AG08396 (cell line): Measurements from ENCODE around the gene FOXK1.
A peak's percentile ranks its signal among the peaks of the same experiment; 100 is the strongest.
"Not testable (repeated sequence)": the region's sequence is repeated elsewhere in the genome, so short reads cannot be mapped to it uniquely, and the experiment has no call there.

Experiments
- DNase-seq: peaks from one replicate; pipeline ENCODE4 v3.0.0; 2012; ENCODE audit warnings: low spot score, mixed read lengths

FOXK1 gene

GRCh38 chr7:4667776-4668509 is 14.2 kb upstream of the FOXK1 start:
- peak; percentile 33 for DNase-seq

- DNase-seq: peak; percentile 56
These were observed 13.6 kb upstream of the FOXK1 start for GRCh38 chr7:4668510-4668847.

DNA sequence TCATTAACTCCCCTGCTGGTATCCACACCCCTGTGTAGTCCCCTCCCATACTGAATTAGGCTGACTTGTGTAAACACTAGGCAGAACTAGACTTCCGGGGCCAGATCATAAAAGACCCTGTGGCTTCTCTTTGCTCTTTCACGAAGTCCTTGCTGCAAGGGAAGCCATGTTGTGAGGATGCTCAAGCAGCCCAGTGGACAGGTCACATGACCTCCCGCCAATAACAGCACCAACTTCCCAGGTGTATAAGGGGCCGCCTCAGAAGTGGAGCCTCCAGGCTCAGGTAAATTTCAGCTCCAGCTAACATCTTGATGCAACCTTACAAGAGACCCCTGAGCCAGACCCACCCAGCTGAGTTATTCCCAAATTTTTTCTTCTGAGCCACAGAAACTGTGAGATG is 11.3 kb upstream of the FOXK1 start:
- DNase-seq: no peak

DNA sequence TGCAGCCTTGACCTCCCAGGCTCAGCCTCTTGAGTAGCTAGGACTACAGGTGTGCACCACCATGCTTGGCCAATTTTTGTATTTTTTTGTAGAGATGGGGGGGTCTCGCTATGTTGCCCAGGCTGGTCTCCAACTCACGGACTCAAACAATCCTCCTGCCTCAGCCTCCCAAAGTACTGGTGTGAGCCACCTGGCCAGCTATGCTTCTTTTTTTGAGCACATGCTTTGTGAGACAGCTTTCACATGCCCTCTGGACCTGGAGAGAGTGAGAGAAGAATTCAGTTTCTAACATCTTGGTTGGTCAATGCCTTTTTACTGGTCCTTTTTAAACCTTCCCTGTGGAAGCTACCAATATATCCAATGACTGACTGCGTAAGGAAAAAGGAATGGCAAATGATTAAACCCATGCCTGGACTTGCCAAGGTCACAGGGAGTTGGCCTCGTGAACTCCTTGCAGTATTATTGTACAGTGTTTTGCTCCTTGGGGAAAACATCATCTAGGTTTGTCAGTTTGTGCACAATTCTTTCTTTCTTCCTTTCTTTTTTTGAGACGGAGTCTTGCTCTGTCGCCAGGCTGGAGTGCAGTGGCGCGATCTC is 6.2 kb upstream of the FOXK1 start:
- DNase-seq: no peak

- DNase-seq: not testable (repeated sequence)
These were observed 4.6 kb upstream of the FOXK1 start for GRCh38 chr7:4677518-4677917.

- DNase-seq: no peak
These were observed 760 bp upstream of the FOXK1 start for GRCh38 chr7:4681218-4681851.

DNA sequence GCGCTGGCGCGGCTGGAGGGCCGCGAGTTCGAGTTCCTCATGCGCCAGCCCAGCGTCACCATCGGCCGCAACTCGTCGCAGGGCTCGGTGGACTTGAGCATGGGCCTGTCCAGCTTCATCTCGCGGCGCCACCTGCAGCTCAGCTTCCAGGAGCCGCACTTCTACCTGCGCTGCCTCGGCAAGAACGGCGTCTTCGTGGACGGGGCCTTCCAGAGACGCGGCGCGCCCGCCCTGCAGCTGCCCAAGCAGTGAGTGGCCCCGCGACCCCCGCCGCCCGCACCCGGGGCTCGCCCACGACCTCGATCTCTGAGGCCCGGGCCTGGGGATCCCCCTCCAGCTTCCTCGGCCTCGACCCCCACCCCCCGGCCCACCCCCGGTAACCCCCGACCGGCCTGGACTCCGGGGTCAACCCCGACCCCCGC is 537 bp downstream of the FOXK1 start:
- DNase-seq: no peak

DNA sequence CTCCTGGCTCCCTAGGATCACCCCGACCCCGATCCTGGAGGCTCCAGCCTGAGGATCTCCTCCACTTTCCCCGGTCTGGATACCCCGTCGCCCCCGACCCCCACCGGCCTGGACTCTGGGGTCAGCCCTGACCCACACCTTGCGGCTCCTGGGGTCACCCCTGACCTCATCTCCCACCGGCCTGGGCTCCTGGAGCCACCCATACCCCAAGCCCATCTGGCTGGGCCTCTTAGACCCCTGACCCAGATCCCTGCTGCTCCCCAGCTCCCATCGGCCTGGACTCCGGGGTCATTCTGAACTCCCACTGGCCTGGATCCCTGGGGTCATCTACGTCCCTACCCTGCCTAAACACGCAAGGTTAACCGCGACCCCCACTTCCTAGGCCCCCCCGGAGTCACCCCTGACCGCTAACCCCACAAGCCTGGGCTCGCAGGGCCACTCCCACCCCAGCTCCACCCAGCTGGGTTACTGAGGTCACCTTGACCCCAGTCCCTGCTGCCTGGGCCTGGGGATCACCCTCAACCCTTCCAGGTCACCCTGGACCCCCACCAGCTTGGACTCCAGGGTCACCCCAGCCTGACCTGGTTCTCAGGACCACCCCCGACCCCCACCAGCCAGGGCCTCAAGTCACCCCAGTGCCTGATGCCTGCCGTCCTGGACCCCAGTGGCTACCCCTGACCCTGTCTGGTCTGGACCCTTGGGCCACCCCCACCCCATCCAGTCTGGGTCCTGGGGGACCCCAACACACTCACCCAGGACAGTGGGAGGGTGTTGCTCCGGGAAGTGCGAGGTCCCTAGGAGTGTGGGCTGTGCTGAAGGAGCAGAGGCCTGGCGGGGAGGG is 1.2 kb downstream of the FOXK1 start:
- no peak for DNase-seq

- peak; percentile 73 for DNase-seq
These were observed 1.9 kb downstream of the FOXK1 start for GRCh38 chr7:4683884-4684565.

DNA sequence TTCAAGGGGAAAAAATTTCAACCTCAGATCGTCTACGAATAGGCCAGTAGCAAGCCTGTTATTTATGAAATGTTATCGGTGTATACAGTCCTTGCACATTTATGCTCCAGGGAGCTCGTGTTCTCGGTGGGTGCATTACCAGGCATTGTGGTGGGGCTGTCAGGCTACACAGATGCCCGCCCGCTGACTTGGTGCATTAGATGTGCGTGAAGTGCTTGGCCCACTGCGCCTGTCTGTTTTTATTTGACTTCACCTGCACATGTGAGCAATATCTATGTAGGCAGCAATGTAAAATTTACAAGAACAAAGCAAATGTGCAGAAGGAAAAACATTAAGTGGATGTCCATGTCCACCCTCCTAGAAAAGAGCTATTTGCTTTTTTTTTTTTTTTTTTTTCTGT is 2.8 kb downstream of the FOXK1 start:
- no peak for DNase-seq

DNA sequence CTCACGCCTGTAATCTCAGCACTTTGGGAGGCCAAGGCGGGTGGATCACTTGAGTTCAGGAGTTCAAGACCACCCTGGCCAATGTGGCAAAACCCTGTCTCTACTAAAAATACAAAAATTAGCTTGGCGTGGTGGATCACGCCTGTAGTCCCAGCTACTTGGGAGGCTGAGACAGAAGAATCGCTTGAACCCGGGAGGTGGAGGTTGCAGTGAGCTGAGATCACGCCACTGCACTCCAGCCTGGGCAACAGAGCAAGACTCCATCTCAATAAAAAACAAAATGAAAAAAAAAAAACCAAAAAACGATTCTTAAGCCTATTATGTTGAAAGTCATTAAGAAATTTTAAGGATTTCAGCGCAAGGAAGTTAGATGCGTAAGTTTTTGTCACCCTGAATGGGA is 3.6 kb downstream of the FOXK1 start:
- not testable (repeated sequence) for DNase-seq

GRCh38 chr7:4687956-4688355 is 5.9 kb downstream of the FOXK1 start:
- DNase-seq: no peak

- no peak for DNase-seq
These were observed 7.1 kb downstream of the FOXK1 start for GRCh38 chr7:4689151-4689550.

GRCh38 chr7:4689668-4690067 is 7.6 kb downstream of the FOXK1 start:
- DNase-seq: no peak

GRCh38 chr7:4690953-4691856 is 9.1 kb downstream of the FOXK1 start:
- DNase-seq: no peak

DNA sequence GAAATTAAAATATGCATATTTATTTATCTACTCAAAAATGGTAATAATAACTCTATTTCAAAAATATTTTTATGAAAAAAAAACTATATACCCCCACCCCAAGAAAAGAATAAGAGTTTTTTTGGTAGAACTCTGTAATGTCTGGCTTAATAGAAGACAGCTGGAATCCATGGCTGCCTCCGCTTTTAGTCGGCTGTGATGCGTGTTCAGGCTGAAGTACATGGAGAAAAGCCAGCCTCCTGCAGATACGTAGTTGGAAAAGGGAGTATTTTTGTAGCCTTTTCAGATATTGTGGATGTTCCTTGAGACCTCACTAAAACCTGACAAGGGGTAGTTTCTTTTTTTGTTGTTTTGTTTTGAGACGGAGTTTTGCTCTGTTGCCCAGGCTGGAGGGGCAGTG is 10.0 kb downstream of the FOXK1 start:
- DNase-seq: no peak

GRCh38 chr7:4692622-4693021 is 10.5 kb downstream of the FOXK1 start:
- not testable (repeated sequence) for DNase-seq

- no peak for DNase-seq
These were observed 11.1 kb downstream of the FOXK1 start for GRCh38 chr7:4693152-4693551.

GRCh38 chr7:4693749-4694148 is 11.7 kb downstream of the FOXK1 start:
- no peak for DNase-seq

DNA sequence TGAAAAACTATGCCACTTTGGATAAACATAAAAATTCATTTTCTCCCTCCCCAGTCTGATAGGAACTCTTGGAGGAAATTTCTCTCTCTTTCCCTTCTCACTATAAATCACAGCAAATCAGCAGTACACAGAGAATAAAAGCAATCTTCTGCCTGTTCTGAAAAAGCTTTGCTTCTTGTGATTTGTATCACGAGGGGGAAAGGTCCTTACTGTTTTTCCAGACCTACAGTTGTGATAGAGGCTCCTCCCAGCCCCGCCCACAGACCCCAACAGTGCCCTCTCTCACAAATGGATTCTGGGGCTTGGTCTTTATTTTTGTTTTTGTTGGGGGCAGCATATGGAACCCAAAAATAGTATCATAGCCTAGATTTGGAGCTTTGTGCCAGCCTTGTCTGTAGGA is 12.2 kb downstream of the FOXK1 start:
- DNase-seq: no peak

DNA sequence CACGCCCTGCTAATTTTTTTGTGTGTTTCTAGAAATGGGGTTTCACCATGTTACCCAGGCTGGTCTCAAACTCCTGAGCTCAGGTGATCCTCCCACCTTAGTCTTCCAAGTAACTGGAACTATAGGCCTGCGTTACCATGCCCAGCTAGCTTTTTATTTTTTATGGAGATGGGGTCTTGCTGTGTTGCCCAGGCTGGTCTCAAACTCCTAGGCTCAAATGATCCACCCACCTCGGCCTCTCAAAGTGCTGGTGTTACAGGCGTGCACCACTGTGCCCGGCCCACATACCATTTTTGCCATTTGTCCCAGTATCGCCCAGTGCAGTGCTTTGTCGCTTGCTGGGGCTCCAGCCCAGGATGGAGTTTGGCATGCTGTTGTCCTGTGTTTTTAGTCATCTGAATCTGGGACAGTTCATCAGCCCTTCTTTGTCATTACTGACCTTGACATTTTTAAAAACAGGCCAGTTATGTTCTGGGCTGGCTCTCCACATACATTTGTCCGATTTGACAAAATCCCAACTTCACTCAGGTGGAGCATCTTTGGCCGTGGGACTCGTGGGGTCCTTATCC is 16.7 kb downstream of the FOXK1 start:
- no peak for DNase-seq
